Activated CD4-positive, alpha-beta T cell treated with anti-CD3 and anti-CD28 coated beads for 4 hours (primary cell): Measurements from ENCODE around the gene VWA3A.
"Not testable (repeated sequence)": the region's sequence is repeated elsewhere in the genome, so short reads cannot be mapped to it uniquely, and the experiment has no call there.

Experiments
- DNase-seq, 2 donors: peaks; one replicate each; pipeline ENCODE4 v3.0.0-alpha.2; 2020

Gene VWA3A

DNA sequence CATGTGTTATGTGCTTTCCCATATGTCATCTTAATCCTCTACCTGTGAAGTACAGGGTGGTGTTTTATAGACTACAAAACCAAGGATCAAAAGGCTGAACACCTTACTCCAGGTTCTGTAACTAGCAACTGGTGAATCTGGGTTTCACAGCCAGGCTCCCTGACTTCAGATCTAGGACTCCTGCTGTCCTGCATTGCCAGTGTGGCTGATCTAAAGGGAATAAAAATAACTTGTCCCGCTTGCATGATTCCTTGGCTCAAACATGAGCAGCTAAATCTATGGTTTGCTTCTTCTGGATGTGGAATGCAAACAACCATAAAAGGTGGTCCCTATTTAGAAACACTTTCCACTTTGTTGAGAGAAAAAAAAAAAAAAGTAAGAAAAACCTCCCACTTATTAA lies 3.7 kb upstream of the VWA3A start:
- no peak for DNase-seq

DNA sequence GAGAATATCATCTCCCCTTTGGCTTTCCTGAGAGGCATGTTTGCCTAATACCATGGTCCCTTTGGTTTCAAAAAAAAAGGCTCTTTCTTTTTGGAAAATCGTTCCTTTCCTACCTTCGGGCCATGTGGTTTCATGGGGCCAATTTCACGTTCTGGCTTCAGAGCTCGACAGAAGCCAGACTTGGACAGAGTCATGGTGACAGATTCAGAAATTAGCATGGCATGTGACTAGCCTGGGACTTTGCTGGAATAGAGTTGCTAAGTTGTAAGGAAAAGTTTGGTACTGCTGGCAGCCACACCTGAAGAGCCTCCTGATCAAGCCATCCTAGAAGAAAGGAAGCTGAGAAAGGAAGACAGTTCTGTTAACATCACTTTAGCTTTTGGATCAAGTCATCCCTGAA lies 2.4 kb upstream of the VWA3A start:
- DNase-seq = no peak

- no peak for DNase-seq
These were observed 620 bp upstream of the VWA3A start for GRCh38 chr16:22091721-22092120.

DNA sequence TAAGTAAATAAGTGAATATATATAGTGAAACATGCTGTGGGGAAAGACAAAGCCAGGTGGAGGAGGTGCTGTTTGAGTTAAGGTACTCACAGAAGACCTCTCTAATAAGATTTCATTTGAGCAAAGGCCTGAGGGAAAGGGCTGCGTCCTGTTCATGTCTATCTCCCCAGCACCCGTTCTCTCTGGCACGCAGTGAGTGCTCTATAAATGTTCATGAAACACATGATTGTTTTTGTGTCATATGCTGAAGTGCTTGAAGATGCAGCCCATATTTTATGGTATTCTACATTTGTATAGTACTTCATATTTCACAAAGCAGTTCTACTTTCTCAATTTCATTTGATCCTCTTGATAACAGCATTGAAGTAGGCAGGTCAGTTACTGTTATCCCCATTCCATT lies 990 bp downstream of the VWA3A start:
- no peak for DNase-seq

DNA sequence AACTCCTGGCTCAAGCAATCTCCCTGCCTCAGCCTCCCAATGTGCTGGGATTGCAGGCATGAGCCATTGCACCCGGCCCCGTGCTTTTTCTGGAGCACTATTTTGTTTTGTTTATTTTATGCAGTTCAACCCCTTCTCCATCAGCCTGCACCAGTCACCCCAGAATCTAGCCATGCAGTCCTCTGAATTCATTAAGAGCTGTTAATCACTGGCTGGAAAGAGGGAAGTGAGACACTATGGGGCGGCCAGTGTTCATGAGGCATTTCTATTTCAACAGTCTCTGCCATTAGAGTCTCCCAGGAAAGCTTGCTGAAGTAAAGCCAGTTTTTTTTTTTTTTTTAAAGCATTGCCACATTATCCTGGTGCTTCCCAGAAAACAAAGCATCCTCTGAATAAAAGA lies 1.7 kb downstream of the VWA3A start:
- DNase-seq = no peak

- DNase-seq = peak in 1 of 2 donors; percentile 5
These were observed 6.3 kb downstream of the VWA3A start for GRCh38 chr16:22098405-22099255.

- DNase-seq = no peak
These were observed 7.1 kb downstream of the VWA3A start for GRCh38 chr16:22099256-22099975.

DNA sequence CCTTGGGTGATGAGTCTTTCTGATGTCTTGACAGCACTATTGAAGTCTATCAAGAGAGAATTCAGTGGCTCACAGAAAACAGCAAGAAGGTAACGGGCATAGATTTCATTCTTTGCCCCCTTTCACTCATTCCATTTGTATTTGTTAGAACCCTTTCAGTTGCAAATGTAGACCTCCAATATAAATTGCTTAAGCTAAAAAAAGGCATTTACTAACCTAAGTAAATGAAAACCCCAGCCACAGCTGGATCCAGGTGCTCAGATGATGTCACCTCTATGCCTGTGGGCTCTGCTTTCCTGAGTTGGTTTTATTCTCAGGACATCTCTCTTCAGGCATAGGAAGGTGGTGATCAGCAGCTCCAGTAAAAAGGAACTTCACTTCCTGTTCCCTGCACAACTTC lies 11.1 kb downstream of the VWA3A start:
- no peak for DNase-seq

DNA sequence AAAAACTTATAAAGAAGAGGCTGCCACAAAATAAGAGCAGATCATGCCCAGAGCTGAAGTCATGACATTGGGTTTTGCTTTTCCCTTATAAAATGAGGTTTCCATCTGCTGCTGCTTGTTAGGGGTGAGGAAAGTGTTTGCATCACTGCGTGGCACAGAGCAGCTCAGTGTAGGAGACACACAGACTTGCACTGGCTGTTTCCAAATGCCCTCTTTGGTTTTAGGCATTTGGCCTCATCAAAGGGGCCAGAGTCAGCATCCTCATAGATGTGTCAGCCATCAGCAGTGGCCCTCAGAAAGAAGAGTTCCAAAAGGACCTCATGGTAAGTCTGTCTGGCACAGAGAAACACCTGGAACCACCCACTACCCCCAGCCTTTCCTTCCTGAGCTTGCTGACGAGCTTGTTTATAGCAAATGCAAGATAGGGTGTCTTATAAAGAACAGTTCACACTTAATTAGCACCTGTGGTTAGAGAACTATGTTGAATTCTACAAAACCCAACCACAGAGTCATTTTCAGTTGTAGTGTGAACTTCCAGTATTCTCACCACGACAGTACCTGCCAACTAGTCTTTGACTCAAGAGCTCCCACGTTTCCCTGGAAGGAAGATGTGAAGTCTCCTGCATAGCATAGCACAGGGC lies 17.0 kb downstream of the VWA3A start:
- no peak for DNase-seq

GRCh38 chr16:22111629-22112028 lies 19.3 kb downstream of the VWA3A start:
- DNase-seq = not testable (repeated sequence)

- no peak for DNase-seq
These were observed 23.9 kb downstream of the VWA3A start for GRCh38 chr16:22116095-22116700.

DNA sequence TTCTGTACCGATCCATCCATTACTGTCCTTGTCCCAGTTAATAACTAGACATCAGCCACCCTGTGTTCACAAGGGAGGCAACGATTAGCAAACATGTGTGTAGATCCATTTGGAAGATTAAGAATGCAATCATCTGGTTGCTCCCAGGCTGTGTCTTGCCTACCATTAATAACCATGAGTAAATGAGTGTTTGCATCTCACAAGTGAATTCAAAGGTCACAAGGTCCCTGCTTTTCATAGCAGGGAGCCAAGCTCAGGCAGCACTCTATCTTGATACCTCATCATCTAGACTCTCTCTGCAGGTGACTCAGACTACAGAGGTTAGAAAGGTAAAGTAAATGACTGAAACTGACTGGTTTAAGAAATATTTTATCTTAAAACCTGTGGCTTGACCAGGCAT lies 25.3 kb downstream of the VWA3A start:
- DNase-seq = no peak

- no peak for DNase-seq
These were observed 28.1 kb downstream of the VWA3A start for GRCh38 chr16:22120440-22120839.

DNA sequence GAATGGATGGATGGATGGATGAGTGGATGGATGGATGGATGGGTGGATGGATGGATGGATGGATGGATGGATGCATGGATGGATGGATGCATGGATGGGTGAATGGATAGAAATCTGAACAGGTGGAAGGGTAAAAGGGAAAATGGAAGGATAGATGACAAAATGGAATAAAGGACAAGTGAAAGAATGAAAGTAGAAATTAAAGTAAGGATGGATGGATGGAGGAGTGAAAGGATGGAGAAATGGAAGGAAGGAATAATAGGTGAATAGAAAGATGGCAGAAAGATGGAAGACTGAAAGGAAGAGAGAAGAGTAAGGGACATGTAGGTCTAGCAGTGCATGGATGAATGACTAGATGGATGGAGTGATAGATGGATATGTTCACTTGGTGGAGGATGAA lies 29.9 kb downstream of the VWA3A start:
- no peak for DNase-seq

GRCh38 chr16:22123146-22123545 lies 30.8 kb downstream of the VWA3A start:
- no peak for DNase-seq

GRCh38 chr16:22123759-22124490 lies 31.6 kb downstream of the VWA3A start:
- no peak for DNase-seq

GRCh38 chr16:22124583-22125284 lies 32.4 kb downstream of the VWA3A start:
- no peak for DNase-seq

DNA sequence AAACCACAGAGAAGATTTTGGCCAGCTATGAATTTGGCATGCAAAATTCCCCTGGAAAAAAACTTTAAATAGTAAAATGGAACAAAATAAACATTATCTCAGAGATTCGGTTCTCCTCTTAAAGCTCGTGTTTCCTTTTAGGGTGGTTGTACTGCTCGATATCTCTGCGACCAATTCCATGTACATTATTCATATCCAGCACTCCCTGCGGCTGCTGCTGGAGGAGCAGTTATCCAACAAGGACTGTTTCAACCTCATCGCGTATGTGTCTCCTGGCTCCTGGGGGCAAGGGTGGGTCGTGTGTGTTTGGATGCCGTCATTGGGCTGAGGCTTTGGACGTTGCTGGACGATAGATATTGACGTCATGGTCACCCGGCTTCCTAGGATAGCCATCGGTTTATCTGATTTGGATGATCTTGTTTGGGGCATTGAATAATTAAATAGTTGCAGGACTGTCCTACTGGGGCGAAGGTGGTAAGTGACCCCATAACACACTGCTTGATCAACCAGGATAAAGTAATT lies 33.8 kb downstream of the VWA3A start:
- no peak for DNase-seq

GRCh38 chr16:22128537-22128936 lies 36.2 kb downstream of the VWA3A start:
- not testable (repeated sequence) for DNase-seq

DNA sequence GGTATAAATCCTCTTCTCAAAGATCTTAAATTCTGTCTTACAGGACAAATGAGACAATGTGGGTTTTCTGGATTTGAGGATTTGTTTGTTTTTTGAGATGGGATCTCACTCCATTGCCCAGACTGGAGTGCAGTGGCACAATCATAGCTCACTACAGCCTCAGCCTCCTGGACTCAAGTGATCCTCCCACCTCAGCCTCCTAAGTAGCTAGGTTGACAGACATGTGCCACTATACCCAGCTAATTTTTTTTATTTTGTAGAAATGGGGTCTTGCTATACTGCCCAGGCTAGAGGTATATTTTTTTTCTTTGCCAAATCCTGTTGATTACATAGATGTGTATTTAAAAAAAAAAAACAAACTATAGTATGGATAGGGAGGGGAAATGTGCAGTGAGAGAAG lies 38.2 kb downstream of the VWA3A start:
- DNase-seq = no peak

GRCh38 chr16:22132801-22133200 lies 40.5 kb downstream of the VWA3A start:
- no peak for DNase-seq

GRCh38 chr16:22138482-22138881 lies 46.1 kb downstream of the VWA3A start:
- no peak for DNase-seq
